D721Med (cell line): ENCODE results near the gene TMF1.

ENCODE experiments used
- DNase-seq: peaks from one replicate; pipeline ENCODE4 v3.0.0; 2011; ENCODE audit warnings: low spot score; ENCODE audit not compliant: insufficient read length
- FAIRE-seq: peaks from 2 replicates; lab custom pipeline; 2011; peaks lifted over from hg19 to GRCh38; lab: Jason Lieb, UNC
- TF ChIP-seq, protein P1 (sequence below): IDR thresholded peaks from 2 replicates; pipeline ENCODE4 v1.5.1; 2012; ENCODE audit warnings: mild to moderate bottlenecking, control low read depth; ENCODE audit not compliant: insufficient read depth; ENCODE audit errors: missing control alignments

TMF1 gene

DNA sequence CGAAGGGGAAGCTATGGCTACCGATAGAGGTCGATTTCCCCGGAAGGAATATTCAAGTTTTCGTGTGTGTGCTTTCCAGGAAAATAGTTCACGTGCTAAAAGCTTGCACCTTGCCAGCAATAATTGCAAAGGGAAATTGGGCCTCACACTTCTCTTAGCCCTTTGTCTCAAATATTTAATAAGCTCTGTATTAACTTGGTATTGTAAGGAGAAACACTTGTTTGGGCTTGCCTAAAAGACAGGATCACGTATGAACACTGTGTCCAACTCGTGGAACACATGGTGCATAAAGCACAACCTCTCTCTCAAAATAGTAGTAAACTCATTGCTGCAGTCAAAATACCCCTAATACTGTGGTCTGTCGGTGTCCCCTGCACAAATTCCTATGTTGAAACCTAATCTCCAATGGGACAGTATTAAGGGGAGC lies 352 bp upstream of the TMF1 start:
- TF ChIP-seq, protein P1, sequence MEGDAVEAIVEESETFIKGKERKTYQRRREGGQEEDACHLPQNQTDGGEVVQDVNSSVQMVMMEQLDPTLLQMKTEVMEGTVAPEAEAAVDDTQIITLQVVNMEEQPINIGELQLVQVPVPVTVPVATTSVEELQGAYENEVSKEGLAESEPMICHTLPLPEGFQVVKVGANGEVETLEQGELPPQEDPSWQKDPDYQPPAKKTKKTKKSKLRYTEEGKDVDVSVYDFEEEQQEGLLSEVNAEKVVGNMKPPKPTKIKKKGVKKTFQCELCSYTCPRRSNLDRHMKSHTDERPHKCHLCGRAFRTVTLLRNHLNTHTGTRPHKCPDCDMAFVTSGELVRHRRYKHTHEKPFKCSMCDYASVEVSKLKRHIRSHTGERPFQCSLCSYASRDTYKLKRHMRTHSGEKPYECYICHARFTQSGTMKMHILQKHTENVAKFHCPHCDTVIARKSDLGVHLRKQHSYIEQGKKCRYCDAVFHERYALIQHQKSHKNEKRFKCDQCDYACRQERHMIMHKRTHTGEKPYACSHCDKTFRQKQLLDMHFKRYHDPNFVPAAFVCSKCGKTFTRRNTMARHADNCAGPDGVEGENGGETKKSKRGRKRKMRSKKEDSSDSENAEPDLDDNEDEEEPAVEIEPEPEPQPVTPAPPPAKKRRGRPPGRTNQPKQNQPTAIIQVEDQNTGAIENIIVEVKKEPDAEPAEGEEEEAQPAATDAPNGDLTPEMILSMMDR, result no peak
- no peak for DNase-seq
- FAIRE-seq, result no peak

DNA sequence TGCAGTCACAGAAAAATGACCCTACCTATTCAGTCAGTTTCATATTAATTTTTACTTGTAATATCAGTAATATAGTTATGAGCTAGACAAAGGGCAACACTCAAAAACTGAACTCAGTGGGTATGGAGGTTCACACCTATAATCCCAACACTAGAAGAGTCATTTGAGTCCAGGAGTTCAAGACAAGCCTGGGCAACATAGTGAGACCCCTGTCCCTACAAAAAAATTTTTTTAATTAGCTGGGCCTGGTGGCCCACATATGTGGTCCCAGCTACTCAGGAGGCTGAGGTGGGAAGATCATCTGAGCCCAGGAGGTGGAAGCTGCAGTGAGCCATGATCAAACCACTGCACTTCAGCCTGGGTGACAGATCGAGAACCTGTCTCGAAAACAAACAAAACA lies 3.1 kb downstream of the TMF1 start:
- DNase-seq (no peak), FAIRE-seq (no peak)
- TF ChIP-seq, protein P1, result no peak

GRCh38 chr3:69044608-69045007 lies 7.5 kb downstream of the TMF1 start:
- TF ChIP-seq, protein P1, result no peak
- no peak for DNase-seq
- FAIRE-seq, result no peak

DNA sequence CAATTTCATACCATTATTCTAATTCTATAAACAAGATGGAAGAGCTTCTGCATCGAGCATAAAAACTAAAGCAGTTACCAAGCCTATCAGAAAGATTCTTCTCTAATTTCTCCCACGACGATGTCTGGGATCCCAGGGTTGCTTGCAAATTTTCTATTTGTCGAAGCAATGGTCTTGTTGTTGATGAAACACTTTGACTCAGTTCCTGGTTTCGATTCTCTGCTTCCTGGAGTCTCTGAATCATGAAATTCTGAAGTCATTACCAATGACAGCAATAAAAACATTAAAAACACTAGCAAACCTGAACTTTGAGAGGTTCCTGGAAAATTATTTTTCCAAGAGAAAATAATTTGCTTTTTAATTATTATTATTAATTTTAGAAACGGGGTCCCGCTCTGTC lies 18.7 kb downstream of the TMF1 start:
- TF ChIP-seq, protein P1, result no peak
- no peak for DNase-seq
- no peak for FAIRE-seq

GRCh38 chr3:69032737-69033136 lies 19.4 kb downstream of the TMF1 start:
- DNase-seq, result no peak
- TF ChIP-seq, protein P1, result no peak
- FAIRE-seq, result no peak

GRCh38 chr3:69032142-69032541 lies 20.0 kb downstream of the TMF1 start:
- TF ChIP-seq, protein P1, result no peak
- DNase-seq (no peak), FAIRE-seq (no peak)

DNA sequence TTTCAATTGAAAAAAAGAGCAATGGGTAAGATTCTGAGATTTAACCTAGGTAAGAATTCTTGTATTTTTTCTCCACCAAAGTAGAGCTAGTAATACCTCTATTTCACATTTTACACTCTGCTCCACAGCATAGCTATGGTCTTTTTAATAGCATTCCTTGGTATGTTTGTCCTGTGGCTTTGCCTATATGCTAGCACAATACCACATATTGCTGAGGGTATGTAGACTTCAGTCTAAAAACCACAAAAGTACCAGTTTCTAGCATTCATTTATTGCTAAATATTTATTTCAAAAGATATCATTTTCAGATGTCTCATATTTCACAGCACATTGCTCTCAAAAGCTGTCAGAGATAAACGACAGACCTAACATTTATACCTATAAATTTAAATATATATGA lies 20.5 kb downstream of the TMF1 start:
- TF ChIP-seq, protein P1, result no peak
- FAIRE-seq (no peak), DNase-seq (no peak)
